GM19455 (cell line): ENCODE results near the gene BSPRY.
"Not testable (repeated sequence)": the region's sequence is repeated elsewhere in the genome, so short reads cannot be mapped to it uniquely, and the experiment has no call there.

Experiments used
- ATAC-seq: cut with Tn5 transposase; IDR thresholded peaks from one replicate; pipeline ENCODE4 v1.9.1; 2021; ENCODE audit not compliant: unreplicated experiment

Gene BSPRY

GRCh38 chr9:113341712-113342410, 7.5 kb upstream of the BSPRY start:
- no peak for ATAC-seq

DNA sequence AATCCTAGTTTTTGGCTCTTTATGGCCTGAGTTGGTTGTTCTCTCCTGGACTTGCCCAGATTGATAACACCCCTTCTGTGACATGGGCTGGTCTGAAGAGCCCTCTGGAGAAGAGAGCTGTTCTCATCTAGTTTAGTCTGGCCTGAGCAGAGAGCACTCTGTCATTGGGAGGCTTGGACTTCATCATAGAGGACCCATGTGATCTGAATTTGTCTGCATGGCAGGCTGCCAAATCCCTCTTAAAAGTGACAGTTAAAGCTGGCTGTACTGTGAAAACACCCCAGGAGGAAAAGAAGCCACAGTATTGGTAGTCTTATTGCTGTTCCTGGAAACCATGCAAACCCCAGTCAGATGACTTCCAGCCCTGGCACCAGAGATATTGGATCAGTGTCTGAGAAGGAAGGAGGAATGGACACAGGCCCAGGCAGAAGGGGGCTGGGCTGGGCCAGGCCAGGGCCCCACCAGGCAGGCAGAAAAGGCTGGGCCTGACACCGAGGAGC, 5.6 kb upstream of the BSPRY start:
- ATAC-seq = no peak

DNA sequence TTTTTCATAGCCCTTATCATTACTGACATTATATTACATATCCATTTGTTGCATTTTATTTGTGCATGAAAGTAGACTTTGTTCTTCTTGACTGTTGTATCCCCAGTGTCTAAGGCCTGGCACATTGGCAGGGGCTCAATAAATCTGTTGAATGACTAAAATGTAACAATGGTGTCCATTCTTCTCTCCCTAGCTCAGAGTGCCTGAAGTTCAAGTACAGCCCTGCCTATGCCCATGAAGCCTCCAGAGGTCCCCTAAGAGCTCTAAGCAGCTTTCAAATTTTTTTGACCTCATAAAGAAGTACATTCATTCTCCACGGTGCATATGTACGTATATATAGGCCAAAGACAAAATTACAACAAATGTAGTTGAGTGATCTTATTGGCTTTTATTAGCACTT, 4.2 kb upstream of the BSPRY start:
- ATAC-seq = no peak

GRCh38 chr9:113345671-113346070, 3.7 kb upstream of the BSPRY start:
- ATAC-seq = no peak

DNA sequence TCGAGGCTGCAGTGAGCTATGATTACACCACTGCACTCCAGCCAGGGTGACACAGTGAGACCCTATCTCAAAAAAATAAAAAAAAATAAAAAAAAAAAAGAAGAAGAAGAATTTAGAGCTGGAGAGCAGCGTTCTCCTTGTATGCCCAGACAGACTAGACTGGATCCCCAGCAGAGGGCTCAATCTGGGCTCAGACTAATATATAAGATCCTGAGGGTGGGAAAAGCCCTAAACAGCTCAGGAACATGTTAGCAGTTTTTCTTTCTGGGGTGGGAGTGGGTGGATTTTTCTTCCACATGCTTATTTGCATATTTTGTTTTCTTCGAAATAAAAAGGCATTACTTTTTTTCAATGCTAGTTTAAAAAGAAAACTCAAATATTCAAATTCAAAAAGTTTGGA, 904 bp upstream of the BSPRY start:
- no peak for ATAC-seq

GRCh38 chr9:113349066-113349444, 286 bp upstream of the BSPRY start:
- no peak for ATAC-seq

GRCh38 chr9:113350107-113350661, 843 bp downstream of the BSPRY start:
- no peak for ATAC-seq

DNA sequence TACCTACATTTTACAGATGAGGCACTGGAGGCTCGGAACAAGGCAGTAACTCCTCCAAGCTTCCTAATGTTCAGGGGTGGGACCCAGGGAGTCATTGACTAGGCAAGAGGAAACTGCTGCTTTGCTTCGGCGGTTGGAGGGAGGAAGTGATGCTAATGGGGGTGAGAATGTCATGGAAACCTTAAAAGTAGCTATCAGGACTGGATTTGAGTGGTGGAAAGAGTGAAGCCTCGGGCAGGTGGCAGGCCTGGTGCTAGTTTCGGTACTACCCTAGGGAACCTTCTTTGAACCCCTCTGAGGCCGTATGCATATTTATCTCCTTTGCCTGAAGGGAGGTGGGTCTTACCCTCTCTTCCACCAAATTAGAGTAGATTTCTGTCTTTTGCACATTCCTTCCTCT, 1.6 kb downstream of the BSPRY start:
- no peak for ATAC-seq

- no peak for ATAC-seq
Observed at GRCh38 chr9:113352006-113352405, 2.7 kb downstream of the BSPRY start.

GRCh38 chr9:113352411-113352810, 3.1 kb downstream of the BSPRY start:
- no peak for ATAC-seq

DNA sequence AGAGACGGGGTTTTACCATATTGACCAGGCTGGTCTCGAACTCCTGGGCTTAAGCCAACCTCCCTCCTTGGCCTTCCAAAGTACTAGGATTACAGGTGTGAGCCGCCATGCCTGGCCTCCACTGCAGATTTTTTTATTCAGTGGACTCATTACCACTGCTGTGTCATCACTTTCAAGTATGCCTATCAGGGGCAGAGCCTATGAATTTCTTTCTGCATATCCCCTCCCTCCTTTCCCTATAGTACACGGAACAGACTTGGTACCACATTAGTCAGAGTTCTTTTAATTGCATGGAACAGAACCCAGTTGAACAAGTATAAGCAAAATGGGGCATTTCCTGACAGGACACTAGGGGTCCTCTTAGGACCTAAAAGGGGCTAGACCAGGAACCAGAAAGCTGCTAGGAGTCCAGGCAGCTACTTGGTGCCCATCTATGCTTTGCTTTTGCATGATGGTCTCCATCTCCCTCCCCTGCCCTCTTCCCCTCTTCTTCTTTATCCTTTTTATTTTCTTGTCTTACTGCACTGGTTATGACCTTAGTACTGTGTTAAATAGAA, 5.8 kb downstream of the BSPRY start:
- no peak for ATAC-seq

DNA sequence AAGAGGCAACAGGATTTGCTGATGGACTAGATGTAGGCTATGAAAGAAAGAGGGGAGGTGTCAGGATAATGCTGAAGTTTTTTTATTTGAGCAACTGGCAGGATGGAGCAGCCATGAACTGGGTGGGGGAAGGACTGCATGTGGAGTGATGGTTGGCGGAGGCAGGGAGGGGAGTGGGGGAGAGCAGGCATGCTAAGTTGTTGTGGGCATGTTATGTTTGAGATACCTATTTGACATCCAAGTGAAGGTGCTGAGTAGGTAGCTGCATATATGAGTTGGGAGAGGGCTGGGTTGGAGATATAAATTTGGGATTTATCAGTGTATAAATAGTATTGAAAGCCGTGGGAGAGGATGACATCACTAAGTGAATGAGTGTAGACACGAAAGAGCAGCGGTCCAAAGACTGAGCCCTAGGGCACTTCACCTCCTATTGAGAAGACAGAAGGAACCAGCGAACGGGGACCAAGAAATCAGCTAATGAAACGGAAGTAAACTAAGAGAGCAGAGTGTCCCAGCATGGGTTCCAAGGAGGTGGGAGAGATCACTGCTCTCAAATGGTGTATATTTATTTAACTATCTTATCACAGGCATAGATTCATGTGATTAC, 7.4 kb downstream of the BSPRY start:
- ATAC-seq = no peak

DNA sequence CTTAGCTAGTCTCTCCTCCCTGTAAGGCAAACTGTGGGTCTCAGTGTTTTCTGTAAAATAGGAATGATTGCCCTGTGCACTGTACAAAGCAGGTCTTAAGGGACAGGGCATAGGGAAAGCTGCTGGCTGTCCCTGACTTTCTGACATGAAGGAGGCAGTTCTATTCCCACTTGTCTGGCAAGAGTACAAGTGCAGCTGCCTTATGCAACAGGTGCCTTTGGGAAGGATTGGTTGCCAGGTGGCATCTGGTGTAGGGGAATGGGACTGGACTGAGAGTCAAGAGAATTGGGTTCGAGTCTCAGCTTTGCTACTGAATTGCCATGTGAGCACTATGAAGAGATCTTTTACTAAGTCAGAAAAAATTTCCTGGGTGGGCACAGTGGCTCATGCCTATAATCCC, 10.0 kb downstream of the BSPRY start:
- no peak for ATAC-seq

DNA sequence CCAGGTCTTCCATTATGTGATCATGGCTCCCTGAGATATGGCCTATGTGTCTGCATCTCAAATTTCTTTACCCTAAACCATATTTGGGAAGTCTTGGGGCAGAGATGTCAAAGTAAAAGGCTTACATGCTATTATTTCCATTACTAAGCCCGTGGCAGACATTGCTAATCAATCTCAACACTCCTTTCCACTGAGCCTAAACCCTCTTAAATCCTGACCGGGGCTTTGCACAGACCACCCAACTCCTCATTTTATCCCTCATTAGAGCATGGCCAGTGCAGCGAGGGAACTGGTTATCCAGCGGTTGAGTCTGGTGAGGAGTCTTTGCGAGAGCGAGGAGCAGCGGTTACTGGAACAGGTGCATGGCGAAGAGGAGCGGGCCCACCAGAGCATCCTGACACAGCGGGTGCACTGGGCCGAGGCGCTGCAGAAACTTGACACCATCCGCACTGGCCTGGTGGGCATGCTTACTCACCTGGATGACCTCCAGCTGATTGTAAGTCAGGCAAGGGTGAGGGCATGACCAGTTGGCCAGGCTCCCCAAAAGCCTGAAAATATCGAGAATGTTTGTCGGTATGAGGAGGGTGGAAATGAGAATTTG, 11.0 kb downstream of the BSPRY start:
- ATAC-seq = no peak

DNA sequence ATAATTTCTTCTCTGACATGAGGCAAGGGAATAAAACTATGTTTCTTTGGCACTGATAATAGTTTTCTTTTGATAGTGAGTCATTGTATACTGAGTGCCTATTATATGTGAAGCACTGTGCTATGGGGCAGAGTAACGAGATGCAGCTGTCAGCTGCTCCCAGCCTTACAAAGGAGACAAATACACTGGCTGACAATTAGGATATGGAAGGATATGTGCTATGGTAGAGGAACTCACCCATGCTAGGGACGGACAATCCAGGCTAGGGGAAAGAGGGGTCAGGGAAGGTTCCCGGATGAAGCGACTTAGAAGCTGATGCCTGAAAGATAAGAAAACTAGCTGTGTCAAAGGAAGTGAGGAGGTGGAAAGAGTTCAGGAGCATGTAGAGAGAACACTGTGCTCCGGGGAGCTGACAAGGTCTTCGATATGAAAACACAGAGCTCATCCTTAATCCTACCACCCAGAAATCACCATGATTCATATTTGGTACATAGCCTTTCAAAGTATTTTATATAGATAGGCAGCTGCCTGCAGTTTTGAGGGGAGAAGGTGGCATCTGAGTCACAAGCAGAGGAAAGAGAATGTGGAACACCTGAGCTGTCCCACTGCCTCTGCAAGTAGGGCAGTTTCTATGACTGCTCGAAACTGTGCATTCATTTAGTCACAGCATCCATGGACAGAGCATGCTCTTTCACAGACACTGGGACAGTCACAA, 12.1 kb downstream of the BSPRY start:
- no peak for ATAC-seq

DNA sequence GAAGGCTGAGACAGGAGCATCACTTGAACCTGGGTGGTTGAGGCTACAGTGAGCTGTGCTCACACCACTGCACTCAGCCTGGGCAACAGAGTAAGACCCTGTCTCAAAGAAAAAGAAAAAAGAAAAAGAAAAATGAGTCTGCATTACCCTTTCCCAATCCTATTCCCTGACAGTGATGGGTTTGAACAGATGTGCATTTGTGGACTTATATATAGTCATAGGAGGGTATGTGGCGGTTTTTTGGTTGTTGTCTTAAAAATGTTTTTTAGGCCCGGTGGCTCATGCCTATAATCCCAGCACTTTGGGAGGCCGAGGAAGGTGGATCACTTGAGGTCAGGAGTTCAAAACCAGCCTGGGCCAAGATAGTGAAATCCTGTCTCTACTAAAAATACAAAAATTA, 14.0 kb downstream of the BSPRY start:
- ATAC-seq = no peak

- no peak for ATAC-seq
Observed at GRCh38 chr9:113364951-113365350, 15.6 kb downstream of the BSPRY start.

DNA sequence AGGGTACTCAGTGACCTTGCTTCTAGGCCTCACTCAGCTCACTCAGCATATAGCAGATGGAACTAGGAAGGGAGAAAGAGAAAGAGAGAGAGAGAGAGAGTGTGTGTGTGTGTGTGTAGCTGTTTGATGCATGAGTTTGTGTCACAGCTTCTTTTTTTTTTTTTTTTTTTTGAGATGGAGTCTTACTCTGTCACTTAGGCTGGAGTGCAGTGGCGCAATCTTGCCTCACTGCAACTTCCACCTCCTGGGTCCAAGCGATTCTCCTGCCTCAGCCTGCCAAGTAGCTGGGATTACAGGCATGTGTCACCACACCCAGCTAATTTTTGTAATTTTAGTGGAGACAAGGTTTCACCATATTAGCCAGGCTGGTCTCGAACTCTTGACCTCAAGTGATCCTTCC, 16.3 kb downstream of the BSPRY start:
- not testable (repeated sequence) for ATAC-seq

DNA sequence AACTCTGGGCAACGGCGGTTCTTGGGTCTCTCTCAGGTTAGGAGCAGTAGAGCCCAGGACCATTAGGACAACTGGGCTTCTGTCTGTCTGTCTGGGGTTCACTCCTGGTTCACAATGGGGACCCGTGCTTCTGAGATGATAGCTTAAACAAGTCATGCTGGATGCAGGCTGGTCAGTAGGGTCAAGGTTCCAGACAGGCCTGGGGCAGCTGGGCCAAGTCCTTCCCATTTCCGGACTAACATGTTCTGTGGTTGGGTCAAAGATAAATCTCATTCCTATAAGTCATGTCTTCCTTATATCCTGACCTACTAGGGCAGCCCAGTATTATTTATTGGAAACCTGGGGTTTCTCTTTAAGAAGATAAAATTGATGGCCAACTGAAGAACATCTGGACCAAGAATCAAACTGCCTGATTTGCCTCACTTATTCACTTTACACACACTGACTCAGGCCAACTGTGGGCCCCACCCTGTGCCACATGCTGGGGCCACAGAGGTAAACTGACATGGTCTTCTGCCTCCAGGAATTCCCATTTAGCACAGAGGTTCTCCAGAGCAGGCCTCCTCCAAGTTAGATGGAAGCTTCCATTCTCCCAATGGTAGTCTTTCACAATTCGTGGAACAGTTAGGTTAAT, 19.1 kb downstream of the BSPRY start:
- ATAC-seq = no peak

DNA sequence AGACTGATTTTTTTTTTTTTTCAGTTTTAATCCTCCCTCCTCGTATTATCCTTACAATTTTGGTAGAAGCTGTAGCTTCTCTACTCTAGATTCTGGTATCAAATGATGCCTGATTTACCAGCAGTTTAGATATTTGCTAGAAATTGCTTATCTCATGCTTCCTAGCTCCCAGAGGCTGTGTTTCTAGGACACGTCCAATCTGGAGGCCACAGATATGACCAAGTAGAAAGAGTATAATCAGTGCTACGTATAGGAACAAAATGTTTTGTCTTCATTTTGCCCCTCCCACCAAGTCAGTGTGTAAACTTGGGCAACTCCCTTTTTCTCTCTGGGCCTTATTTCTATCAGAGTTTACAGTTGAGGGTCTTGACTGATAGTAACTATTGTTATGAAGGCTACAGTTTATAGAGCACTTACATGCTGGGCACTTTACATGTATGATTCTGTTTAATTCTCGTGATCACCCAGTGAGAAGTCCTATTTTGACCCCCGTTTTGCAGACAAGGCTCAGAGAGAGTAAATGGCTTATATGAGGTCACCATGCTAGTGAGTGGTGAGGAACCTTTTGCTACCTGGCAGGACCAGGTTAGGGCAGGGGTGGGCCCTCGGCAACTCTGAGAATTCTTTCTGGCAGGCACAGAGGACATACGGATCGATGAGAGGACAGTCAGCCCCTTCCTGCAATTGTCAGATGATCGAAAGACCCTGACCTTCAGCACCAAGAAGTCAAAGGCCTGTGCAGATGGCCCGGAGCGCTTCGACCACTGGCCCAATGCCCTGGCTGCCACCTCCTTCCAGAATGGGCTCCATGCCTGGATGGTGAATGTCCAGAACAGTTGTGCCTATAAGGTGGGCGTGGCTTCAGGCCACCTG, 19.9 kb downstream of the BSPRY start:
- ATAC-seq = no peak
